GM12878 (cell line): ENCODE data around the gene NAALADL1. TPM values are rescaled to one million over a fixed set of nuclear protein-coding genes. Genes with fewer than 3 reads are reported as not detected.

Source experiments
- ATAC-seq: fragments of 200-7000 bp; cut with Tn5 transposase; 3 replicates; pipeline ENCODE4 v1.9.1; 2020; ENCODE audit warnings: mild to moderate bottlenecking, moderate library complexity
- BruUV-seq: library from RNA; stranded (reverse); fragments of 400-500 nt; replicated peaks from 2 replicates; lab custom pipeline; 2021; lab: Mats Ljungman, UMichigan
- CTCF ChIA-PET: fragments of 300-600 bp; sonication (Branson Sonifier 250); formaldehyde crosslinking; extraction: SDS; loops from one replicate; lab custom pipeline; 2021; ENCODE audit warnings: inconsistent platforms; lab: Yijun Ruan, JAX
- POLR2A ChIA-PET: fragments of 350-600 bp; formaldehyde crosslinking; extraction: SDS; loops from one replicate; lab custom pipeline; 2021; ENCODE audit warnings: inconsistent platforms; lab: Charles Lee
- RAD21 ChIA-PET: fragments of 300-600 bp; sonication (Branson Sonifier 250); formaldehyde crosslinking; loops from one replicate; lab custom pipeline; 2023; ENCODE audit warnings: antibody characterized with exemption; ENCODE audit not compliant: unreplicated experiment; lab: Charles Lee
- SMC1A ChIA-PET: fragments of 300-600 bp; sonication (Branson Sonifier 250); formaldehyde crosslinking; loops from one replicate; lab custom pipeline; 2023; ENCODE audit not compliant: unreplicated experiment, uncharacterized antibody; lab: Charles Lee
- DNase-seq: peaks from one replicate; pipeline ENCODE4 v3.0.0-alpha.2; 2011; ENCODE audit warnings: low read depth, low spot score
- FAIRE-seq: peaks from 3 replicates; lab custom pipeline; 2011; peaks lifted over from hg19 to GRCh38; lab: Jason Lieb, UNC
- H2AFZ ChIP-seq: 2 replicates; pipeline ENCODE4 v1.6.0; 2011; ENCODE audit warnings: low read depth, low read length, control low read depth; ENCODE audit not compliant: control insufficient read depth
- H3K27ac ChIP-seq: 2 replicates; pipeline ENCODE4 v1.5.1; 2011; ENCODE audit warnings: control low read depth; ENCODE audit not compliant: control insufficient read depth, insufficient read depth
- H3K27me3 ChIP-seq, 2 experiments: replicated peaks in 1 of 2; 2 replicates each; pipeline versions ENCODE4 v1.6.0 to v1.6.1; 2011; ENCODE audit warnings: low read length in 1 of 2; ENCODE audit not compliant: control insufficient read depth in 2 of 2, insufficient read depth in 2 of 2
- H3K36me3 ChIP-seq, 2 experiments: 2 replicates each; pipeline ENCODE4 v1.5.1; 2011; ENCODE audit warnings: low read length in 1 of 2; ENCODE audit not compliant: control insufficient read depth in 2 of 2, insufficient read depth in 2 of 2
- H3K4me1 ChIP-seq: 2 replicates; pipeline ENCODE4 v1.6.1; 2011; ENCODE audit warnings: mild to moderate bottlenecking, low read length, moderate library complexity, mixed read lengths; ENCODE audit not compliant: control insufficient read depth, insufficient read depth
- H3K4me2 ChIP-seq: 2 replicates; pipeline ENCODE4 v1.6.0; 2011; ENCODE audit warnings: control low read depth; ENCODE audit not compliant: control insufficient read depth, insufficient read depth
- H3K4me3 ChIP-seq: fragments of 200-600 bp; sonication (generic); 2 replicates; pipeline ENCODE4 v1.5.1; 2016
- H3K79me2 ChIP-seq: 2 replicates; pipeline ENCODE4 v1.6.0; 2011; ENCODE audit warnings: low read length; ENCODE audit not compliant: control insufficient read depth, insufficient read depth
- H3K9ac ChIP-seq: 2 replicates; pipeline ENCODE4 v1.8.0; 2011; ENCODE audit warnings: low read length, control low read depth, mixed read lengths; ENCODE audit not compliant: control insufficient read depth, insufficient read depth
- H3K9me3 ChIP-seq: replicated peaks from 3 replicates; pipeline ENCODE4 v1.5.1; 2011; ENCODE audit warnings: mild to moderate bottlenecking, low read length; ENCODE audit not compliant: control insufficient read depth, insufficient read depth
- H4K20me1 ChIP-seq: 2 replicates; pipeline ENCODE4 v1.6.0; 2011; ENCODE audit not compliant: control insufficient read depth, insufficient read depth
- CREB1 ChIP-seq: IDR thresholded peaks from 2 replicates; pipeline ENCODE4 v1.6.1; 2012; ENCODE audit warnings: low read depth, mild to moderate bottlenecking, inconsistent platforms
- GATAD2B ChIP-seq: fragments of 450-650 bp; conservative IDR thresholded peaks from 2 replicates; pipeline ENCODE4 v1.6.1; 2017; ENCODE audit warnings: low read depth, mild to moderate bottlenecking, moderate library complexity
- KDM1A ChIP-seq: fragments of 200-600 bp; sonication (generic); IDR thresholded peaks from 2 replicates; pipeline ENCODE4 v1.6.1; 2016; ENCODE audit warnings: borderline replicate concordance
- NRF1 ChIP-seq: conservative IDR thresholded peaks from 2 replicates; pipeline ENCODE4 v1.6.1; 2011; ENCODE audit warnings: mild to moderate bottlenecking, low read depth, low read length, improper control_type of control experiment
- PAX5 ChIP-seq: IDR thresholded peaks from 2 replicates; pipeline ENCODE4 v1.6.1; 2011; ENCODE audit warnings: low read depth, low read length, borderline replicate concordance
- RFX5 ChIP-seq: IDR thresholded peaks from 2 replicates; pipeline ENCODE4 v1.6.1; 2011; ENCODE audit warnings: low read depth, low read length, improper control_type of control experiment
- TAF1 ChIP-seq: IDR thresholded peaks from 2 replicates; pipeline ENCODE4 v1.6.1; 2011; ENCODE audit warnings: mild to moderate bottlenecking, low read depth, low read length, borderline replicate concordance
- TARDBP ChIP-seq: IDR thresholded peaks from 2 replicates; pipeline ENCODE4 v1.6.1; 2016; ENCODE audit warnings: borderline replicate concordance
- WGBS: methylation state at CpG from one replicate; pipeline ENCODE4 v1.1.6; 2016; ENCODE audit warnings: low lambda C conversion rate; ENCODE audit not compliant: insufficient replicate concordance, insufficient coverage; ENCODE audit errors: missing lambda C conversion rate; 5-methylcytosine and 5-hydroxymethylcytosine counted together
- in situ Hi-C: fragments of 300-500 bp; cut with MboI; formaldehyde crosslinking; loops from 9 replicates; pipeline ENCODE4 v1.14.3; 2018; ENCODE audit warnings: mixed read lengths
- intact Hi-C: fragments of 100-400 bp; cut with micrococcal nuclease; formaldehyde crosslinking; loops from one replicate; pipeline ENCODE4 v1.14.2; 2022; ENCODE audit not compliant: unreplicated experiment
- polyA plus RNA-seq, 11 experiments: library from polyadenylated mRNA; depleted of rRNA in 4 of 11; unstranded in 6 of 11; stranded (reverse) in 5 of 11; fragments of >200 nt; fragmentation: Nextera tagmentation in 4 of 11; fragmentation: Illumina TruSeq in 1 of 11; extraction: Ambion mirVana in 4 of 11; extraction: Trizol in 1 of 11; gene quantifications; 1 replicate in 1 of 11; 2 replicates in 10 of 11; pipeline versions ENCODE4 v1.2.1 to v1.2.3, GENCODE V29; 2011 to 2016; ENCODE audit warnings: inconsistent platforms in 2 of 11, missing spikeins in 2 of 11, low read depth in 1 of 11
- total RNA-seq, 4 experiments: library from RNA; depleted of rRNA in 3 of 4; stranded (reverse); fragments of >200 nt in 3 of 4; fragmentation: Illumina TruSeq in 1 of 4; extraction: Trizol in 1 of 4; gene quantifications; 2 replicates each; pipeline versions ENCODE4 v1.2.1 to v1.2.3, GENCODE V29; 2013 to 2021
- TF ChIP-seq, protein P1 (sequence below): fragments of 450-650 bp; IDR thresholded peaks from 2 replicates; pipeline ENCODE4 v1.6.1; 2017; ENCODE audit warnings: antibody characterized with exemption, mild to moderate bottlenecking, moderate library complexity
- TF ChIP-seq, protein P2 (sequence below): fragments of 450-650 bp; formaldehyde crosslinking; IDR thresholded peaks from 2 replicates; pipeline ENCODE4 v1.5.0; 2022; ENCODE audit warnings: mild to moderate bottlenecking, missing genetic modification characterization
- TF ChIP-seq, protein P3 (sequence below): fragments of 450-650 bp; IDR thresholded peaks from 2 replicates; pipeline ENCODE4 v1.6.1; 2017; ENCODE audit warnings: mild to moderate bottlenecking, moderate library complexity
- TF ChIP-seq, protein P4 (sequence below): IDR thresholded peaks from 2 replicates; pipeline ENCODE4 v1.6.1; 2012; ENCODE audit warnings: low read depth, low read length, improper control_type of control experiment

Gene NAALADL1
- total and polyA plus RNA-seq, 10 of the 15 experiments (the other 5 are each of a cell fraction or from before 2014, with no cell fraction given): 0.77 to 5.5 (median 1.5) TPM

DNA sequence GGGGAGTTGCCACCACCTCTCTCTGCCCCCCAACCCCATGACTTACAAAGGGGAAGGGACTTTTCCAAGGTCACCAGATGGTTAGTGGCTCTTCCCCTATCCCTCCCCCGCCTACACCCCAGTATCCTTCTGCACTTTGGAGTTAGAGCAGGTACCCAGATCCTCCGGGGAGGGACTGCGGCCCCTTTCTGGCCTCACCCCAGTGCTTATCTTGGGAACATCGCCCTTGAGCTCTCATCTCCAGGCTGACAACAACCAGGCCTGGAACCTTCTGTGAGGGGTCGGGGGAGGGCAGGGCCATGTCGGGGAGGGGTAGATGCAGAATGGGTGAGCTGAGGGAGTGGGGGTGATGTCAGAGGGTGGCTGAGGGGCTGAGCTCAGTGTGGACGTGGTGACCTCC, 7.5 kb upstream of the NAALADL1 start (continued):
- TF ChIP-seq, protein P1, sequence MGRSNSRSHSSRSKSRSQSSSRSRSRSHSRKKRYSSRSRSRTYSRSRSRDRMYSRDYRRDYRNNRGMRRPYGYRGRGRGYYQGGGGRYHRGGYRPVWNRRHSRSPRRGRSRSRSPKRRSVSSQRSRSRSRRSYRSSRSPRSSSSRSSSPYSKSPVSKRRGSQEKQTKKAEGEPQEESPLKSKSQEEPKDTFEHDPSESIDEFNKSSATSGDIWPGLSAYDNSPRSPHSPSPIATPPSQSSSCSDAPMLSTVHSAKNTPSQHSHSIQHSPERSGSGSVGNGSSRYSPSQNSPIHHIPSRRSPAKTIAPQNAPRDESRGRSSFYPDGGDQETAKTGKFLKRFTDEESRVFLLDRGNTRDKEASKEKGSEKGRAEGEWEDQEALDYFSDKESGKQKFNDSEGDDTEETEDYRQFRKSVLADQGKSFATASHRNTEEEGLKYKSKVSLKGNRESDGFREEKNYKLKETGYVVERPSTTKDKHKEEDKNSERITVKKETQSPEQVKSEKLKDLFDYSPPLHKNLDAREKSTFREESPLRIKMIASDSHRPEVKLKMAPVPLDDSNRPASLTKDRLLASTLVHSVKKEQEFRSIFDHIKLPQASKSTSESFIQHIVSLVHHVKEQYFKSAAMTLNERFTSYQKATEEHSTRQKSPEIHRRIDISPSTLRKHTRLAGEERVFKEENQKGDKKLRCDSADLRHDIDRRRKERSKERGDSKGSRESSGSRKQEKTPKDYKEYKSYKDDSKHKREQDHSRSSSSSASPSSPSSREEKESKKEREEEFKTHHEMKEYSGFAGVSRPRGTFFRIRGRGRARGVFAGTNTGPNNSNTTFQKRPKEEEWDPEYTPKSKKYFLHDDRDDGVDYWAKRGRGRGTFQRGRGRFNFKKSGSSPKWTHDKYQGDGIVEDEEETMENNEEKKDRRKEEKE: no peak
- TF ChIP-seq TAF1: no peak
- TF ChIP-seq, protein P2, sequence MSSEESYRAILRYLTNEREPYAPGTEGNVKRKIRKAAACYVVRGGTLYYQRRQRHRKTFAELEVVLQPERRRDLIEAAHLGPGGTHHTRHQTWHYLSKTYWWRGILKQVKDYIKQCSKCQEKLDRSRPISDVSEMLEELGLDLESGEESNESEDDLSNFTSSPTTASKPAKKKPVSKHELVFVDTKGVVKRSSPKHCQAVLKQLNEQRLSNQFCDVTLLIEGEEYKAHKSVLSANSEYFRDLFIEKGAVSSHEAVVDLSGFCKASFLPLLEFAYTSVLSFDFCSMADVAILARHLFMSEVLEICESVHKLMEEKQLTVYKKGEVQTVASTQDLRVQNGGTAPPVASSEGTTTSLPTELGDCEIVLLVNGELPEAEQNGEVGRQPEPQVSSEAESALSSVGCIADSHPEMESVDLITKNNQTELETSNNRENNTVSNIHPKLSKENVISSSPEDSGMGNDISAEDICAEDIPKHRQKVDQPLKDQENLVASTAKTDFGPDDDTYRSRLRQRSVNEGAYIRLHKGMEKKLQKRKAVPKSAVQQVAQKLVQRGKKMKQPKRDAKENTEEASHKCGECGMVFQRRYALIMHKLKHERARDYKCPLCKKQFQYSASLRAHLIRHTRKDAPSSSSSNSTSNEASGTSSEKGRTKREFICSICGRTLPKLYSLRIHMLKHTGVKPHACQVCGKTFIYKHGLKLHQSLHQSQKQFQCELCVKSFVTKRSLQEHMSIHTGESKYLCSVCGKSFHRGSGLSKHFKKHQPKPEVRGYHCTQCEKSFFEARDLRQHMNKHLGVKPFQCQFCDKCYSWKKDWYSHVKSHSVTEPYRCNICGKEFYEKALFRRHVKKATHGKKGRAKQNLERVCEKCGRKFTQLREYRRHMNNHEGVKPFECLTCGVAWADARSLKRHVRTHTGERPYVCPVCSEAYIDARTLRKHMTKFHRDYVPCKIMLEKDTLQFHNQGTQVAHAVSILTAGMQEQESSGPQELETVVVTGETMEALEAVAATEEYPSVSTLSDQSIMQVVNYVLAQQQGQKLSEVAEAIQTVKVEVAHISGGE (CRISPR knock-in tag): no peak

DNA sequence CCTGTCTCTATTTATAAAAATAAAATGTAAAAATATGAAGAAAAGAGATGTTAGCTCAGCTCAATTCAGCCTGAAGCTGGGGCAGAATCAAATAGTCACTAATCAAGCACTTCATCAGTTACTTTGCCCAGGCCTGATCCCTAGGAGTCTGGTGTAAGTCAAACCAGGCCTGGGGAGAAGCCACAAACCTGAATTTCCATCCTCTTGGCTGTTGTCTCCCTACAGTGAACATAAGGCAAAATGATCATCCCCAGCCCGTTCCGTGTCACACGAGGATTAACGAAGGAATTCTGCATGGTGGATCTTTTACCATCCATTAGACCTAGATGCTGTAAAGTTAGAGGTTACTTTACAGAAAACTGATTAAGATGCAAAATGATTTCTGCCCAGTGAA, 6.5 kb upstream of the NAALADL1 start:
- BruUV-seq: no TSS peak
- H4K20me1 ChIP-seq: no peaks in the 10 kb centered on the region
- no peak for DNase-seq
- no peak overlapping the region for H3K9ac ChIP-seq
- peaks cover 16% of the 10 kb centered on the region for H3K4me1 ChIP-seq
- no peaks in the 10 kb centered on the region for H3K27me3 ChIP-seq
- POLR2A ChIA-PET: interaction anchor here (0.7 to 0.8 kb wide), 2 partner anchors 12 to 148 kb away, joined by 3 to 6 read pairs; no protein-coding TSS in a partner anchor
- no peaks in the 10 kb centered on the region for H3K79me2 ChIP-seq
- RAD21 ChIA-PET: no interaction called here
- in situ Hi-C loops: no loop called here
- H3K9me3 ChIP-seq: no peaks in the 10 kb centered on the region
- H3K27ac ChIP-seq: no peak overlapping the region
- 100% methylated on average over 4 of the region's 4 CpGs for WGBS
- CTCF ChIA-PET: no interaction called here
- no peak overlapping the region for H2AFZ ChIP-seq
- no peak overlapping the region for H3K4me3 ChIP-seq
- H3K36me3 ChIP-seq: no peaks in the 10 kb centered on the region
- H3K4me2 ChIP-seq: no peak overlapping the region
- SMC1A ChIA-PET: no interaction called here
- FAIRE-seq: no peak
- ATAC-seq: no peak
- intact Hi-C loops: no loop called here
- no peak for TF ChIP-seq TARDBP
- TF ChIP-seq PAX5: no peak
- TF ChIP-seq RFX5: no peak
- TF ChIP-seq, protein P3, sequence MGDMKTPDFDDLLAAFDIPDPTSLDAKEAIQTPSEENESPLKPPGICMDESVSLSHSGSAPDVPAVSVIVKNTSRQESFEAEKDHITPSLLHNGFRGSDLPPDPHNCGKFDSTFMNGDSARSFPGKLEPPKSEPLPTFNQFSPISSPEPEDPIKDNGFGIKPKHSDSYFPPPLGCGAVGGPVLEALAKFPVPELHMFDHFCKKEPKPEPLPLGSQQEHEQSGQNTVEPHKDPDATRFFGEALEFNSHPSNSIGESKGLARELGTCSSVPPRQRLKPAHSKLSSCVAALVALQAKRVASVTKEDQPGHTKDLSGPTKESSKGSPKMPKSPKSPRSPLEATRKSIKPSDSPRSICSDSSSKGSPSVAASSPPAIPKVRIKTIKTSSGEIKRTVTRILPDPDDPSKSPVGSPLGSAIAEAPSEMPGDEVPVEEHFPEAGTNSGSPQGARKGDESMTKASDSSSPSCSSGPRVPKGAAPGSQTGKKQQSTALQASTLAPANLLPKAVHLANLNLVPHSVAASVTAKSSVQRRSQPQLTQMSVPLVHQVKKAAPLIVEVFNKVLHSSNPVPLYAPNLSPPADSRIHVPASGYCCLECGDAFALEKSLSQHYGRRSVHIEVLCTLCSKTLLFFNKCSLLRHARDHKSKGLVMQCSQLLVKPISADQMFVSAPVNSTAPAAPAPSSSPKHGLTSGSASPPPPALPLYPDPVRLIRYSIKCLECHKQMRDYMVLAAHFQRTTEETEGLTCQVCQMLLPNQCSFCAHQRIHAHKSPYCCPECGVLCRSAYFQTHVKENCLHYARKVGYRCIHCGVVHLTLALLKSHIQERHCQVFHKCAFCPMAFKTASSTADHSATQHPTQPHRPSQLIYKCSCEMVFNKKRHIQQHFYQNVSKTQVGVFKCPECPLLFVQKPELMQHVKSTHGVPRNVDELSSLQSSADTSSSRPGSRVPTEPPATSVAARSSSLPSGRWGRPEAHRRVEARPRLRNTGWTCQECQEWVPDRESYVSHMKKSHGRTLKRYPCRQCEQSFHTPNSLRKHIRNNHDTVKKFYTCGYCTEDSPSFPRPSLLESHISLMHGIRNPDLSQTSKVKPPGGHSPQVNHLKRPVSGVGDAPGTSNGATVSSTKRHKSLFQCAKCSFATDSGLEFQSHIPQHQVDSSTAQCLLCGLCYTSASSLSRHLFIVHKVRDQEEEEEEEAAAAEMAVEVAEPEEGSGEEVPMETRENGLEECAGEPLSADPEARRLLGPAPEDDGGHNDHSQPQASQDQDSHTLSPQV: no peak
- TF ChIP-seq NRF1: no peak
- no peak for TF ChIP-seq KDM1A
- TF ChIP-seq, protein P4, sequence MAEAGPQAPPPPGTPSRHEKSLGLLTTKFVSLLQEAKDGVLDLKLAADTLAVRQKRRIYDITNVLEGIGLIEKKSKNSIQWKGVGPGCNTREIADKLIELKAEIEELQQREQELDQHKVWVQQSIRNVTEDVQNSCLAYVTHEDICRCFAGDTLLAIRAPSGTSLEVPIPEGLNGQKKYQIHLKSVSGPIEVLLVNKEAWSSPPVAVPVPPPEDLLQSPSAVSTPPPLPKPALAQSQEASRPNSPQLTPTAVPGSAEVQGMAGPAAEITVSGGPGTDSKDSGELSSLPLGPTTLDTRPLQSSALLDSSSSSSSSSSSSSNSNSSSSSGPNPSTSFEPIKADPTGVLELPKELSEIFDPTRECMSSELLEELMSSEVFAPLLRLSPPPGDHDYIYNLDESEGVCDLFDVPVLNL: no peak
- TF ChIP-seq CREB1: no peak
- TF ChIP-seq GATAD2B: no peak
